ENCODE measurements around the gene CPT1A.

DNA sequence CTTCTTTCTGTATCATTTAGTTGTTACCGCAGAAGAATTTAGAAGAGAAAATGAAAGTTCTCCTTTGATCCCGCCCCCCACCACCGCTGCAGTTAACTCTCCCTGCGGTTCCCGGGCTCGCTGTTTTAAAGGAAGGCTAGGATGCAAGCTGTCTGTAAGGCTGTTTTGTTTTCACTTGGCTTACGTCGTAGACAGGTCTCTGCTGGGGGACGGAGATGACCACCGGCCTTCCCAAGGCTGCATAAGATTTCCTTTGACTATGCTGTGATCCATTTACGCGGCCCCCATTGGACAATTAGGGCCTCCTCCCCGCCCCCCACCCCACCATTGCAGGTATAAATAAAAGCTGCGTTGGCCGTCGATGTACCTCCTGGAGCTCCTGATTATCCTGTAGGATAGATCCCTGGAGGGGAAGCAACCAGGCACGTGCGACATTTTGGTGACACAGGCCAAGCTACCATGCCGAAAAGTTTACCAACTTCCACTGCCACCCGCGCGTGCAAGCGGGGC lies 1.4 kb upstream of the CPT1A start:
- TF ChIP-seq, protein P1, sequence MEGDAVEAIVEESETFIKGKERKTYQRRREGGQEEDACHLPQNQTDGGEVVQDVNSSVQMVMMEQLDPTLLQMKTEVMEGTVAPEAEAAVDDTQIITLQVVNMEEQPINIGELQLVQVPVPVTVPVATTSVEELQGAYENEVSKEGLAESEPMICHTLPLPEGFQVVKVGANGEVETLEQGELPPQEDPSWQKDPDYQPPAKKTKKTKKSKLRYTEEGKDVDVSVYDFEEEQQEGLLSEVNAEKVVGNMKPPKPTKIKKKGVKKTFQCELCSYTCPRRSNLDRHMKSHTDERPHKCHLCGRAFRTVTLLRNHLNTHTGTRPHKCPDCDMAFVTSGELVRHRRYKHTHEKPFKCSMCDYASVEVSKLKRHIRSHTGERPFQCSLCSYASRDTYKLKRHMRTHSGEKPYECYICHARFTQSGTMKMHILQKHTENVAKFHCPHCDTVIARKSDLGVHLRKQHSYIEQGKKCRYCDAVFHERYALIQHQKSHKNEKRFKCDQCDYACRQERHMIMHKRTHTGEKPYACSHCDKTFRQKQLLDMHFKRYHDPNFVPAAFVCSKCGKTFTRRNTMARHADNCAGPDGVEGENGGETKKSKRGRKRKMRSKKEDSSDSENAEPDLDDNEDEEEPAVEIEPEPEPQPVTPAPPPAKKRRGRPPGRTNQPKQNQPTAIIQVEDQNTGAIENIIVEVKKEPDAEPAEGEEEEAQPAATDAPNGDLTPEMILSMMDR (IDR thresholded peaks at IDR 0.05), result no peak
- TF ChIP-seq EP300 (IDR thresholded peaks at IDR 0.05), result no peak

All from ovary (tissue), 3 donors.